ENCODE measurements around the gene PACRG.

Gene PACRG

GRCh38 chr6:163100259-163100658 lies 372.5 kb downstream of the PACRG start:
- no peak overlapping the region for H3K18ac ChIP-seq (ENCODE audit: low read length)
- H3K79me1 ChIP-seq (ENCODE audit: low read length), result no peaks in the 10 kb centered on the region
- H3K4ac ChIP-seq (ENCODE audit: low read depth, low read length), result no peak overlapping the region
- H3K27ac ChIP-seq (ENCODE audit: low read depth, low read length), result no peak overlapping the region
- no peak overlapping the region for H3K23ac ChIP-seq (ENCODE audit: low read length)
- peaks cover 5% of the 10 kb centered on the region for H3K9me3 ChIP-seq (ENCODE audit: insufficient read depth, low read depth, low read length)
- no peaks in the 10 kb centered on the region for H3K79me2 ChIP-seq (ENCODE audit: control insufficient read depth, insufficient read depth, low read length, poor library complexity)
- no peak overlapping the region for H4K8ac ChIP-seq (ENCODE audit: low read depth, low read length)
- DNase-seq, result no peak
- H3K4me1 ChIP-seq (ENCODE audit: control insufficient read depth in 1 of 2, insufficient read depth in 2 of 2, low read length in 2 of 2), result no peaks in the 10 kb centered on the region
- no peak overlapping the region for H2BK5ac ChIP-seq (ENCODE audit: low read depth, low read length, poor library complexity)
- no peaks in the 10 kb centered on the region for H3K27me3 ChIP-seq (ENCODE audit: insufficient read depth, low read length)
- H3K36me3 ChIP-seq (ENCODE audit: control insufficient read depth in 1 of 2, insufficient read depth in 2 of 2, low read length in 2 of 2), result no peaks in the 10 kb centered on the region
- H2AK5ac ChIP-seq (ENCODE audit: low read length), result no peak overlapping the region
- no peak overlapping the region for H3K14ac ChIP-seq (ENCODE audit: low read length)
- H3K4me2 ChIP-seq (ENCODE audit: low read length), result no peak overlapping the region
- no peak overlapping the region for H2BK120ac ChIP-seq (ENCODE audit: insufficient read depth, low read length, poor library complexity)
- H3K9ac ChIP-seq (ENCODE audit: low read length), result no peak overlapping the region
- WGBS (ENCODE audit: extremely low coverage, insufficient coverage, insufficient read length), result no CpG with 5 or more reads among the region's 27 CpGs
- no peak overlapping the region for H4K12ac ChIP-seq (ENCODE audit: low read depth, low read length)
- no peak overlapping the region for H2BK12ac ChIP-seq (ENCODE audit: low read length)
- peak overlapping the region; percentile 5 for H3K4me3 ChIP-seq (ENCODE audit: low read depth, low read length)
- H2AFZ ChIP-seq (ENCODE audit: insufficient read depth, low read length, poor library complexity), result no peak overlapping the region
- H4K91ac ChIP-seq (ENCODE audit: low read depth, low read length), result no peak overlapping the region

DNA sequence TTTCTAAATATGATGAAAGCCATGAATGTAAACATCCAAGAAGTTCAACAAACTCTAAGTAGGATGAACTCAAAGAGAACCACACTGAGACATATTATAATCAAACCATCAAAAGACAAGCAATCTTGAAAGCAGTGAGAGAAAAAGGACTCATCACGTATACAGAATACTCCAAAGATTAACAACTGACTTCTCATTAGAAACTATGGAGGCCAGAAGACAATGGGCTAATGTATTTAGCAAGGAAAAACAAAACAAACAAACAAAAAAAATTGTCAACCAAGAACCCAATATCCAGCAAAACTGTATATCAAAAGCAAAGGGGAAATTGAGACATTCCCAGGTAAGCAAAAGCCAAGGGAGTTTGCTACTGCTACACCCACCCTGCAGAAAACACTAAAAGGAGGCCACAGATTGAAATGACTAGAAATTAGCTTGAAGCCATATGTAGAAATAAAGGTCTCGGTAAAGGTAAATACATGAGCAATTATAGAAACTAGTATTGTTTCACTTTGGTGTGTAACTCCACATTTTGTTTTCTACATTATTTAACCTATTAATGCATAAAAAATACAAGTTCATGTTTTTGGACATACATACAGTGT lies 385.7 kb downstream of the PACRG start:
- peaks cover 2% of the 10 kb centered on the region for H3K9me3 ChIP-seq (ENCODE audit: insufficient read depth, low read depth, low read length)
- H3K23ac ChIP-seq (ENCODE audit: low read length), result no peak overlapping the region
- H2AK5ac ChIP-seq (ENCODE audit: low read length), result no peak overlapping the region
- no peak overlapping the region for H3K4ac ChIP-seq (ENCODE audit: low read depth, low read length)
- H4K12ac ChIP-seq (ENCODE audit: low read depth, low read length), result no peak overlapping the region
- H2BK120ac ChIP-seq (ENCODE audit: insufficient read depth, low read length, poor library complexity), result no peak overlapping the region
- no peak overlapping the region for H2BK5ac ChIP-seq (ENCODE audit: low read depth, low read length, poor library complexity)
- no peak overlapping the region for H4K8ac ChIP-seq (ENCODE audit: low read depth, low read length)
- no peak overlapping the region for H2AFZ ChIP-seq (ENCODE audit: insufficient read depth, low read length, poor library complexity)
- H2BK12ac ChIP-seq (ENCODE audit: low read length), result no peak overlapping the region
- no peak overlapping the region for H3K9ac ChIP-seq (ENCODE audit: low read length)
- no peaks in the 10 kb centered on the region for H3K79me2 ChIP-seq (ENCODE audit: control insufficient read depth, insufficient read depth, low read length, poor library complexity)
- H3K4me1 ChIP-seq (ENCODE audit: control insufficient read depth in 1 of 2, insufficient read depth in 2 of 2, low read length in 2 of 2), result no peaks in the 10 kb centered on the region
- H3K27ac ChIP-seq (ENCODE audit: low read depth, low read length), result no peak overlapping the region
- DNase-seq, result no peak
- no peaks in the 10 kb centered on the region for H3K79me1 ChIP-seq (ENCODE audit: low read length)
- no peak overlapping the region for H3K14ac ChIP-seq (ENCODE audit: low read length)
- no peaks in the 10 kb centered on the region for H3K36me3 ChIP-seq (ENCODE audit: control insufficient read depth in 1 of 2, insufficient read depth in 2 of 2, low read length in 2 of 2)
- WGBS (ENCODE audit: extremely low coverage, insufficient coverage, insufficient read length), result no CpG with 5 or more reads among the region's 2 CpGs
- H3K27me3 ChIP-seq (ENCODE audit: insufficient read depth, low read length), result no peaks in the 10 kb centered on the region
- no peak overlapping the region for H4K91ac ChIP-seq (ENCODE audit: low read depth, low read length)
- no peak overlapping the region for H3K4me3 ChIP-seq (ENCODE audit: low read depth, low read length)
- no peak overlapping the region for H3K4me2 ChIP-seq (ENCODE audit: low read length)
- H3K18ac ChIP-seq (ENCODE audit: low read length), result no peak overlapping the region

GRCh38 chr6:163118941-163119340 lies 391.2 kb downstream of the PACRG start:
- Histone ChIP-seq H3K36me3 (ENCODE audit: control insufficient read depth in 1 of 2, insufficient read depth in 2 of 2, low read length in 2 of 2) (no peaks in the 10 kb centered on the region), H3K4ac (ENCODE audit: low read depth, low read length) (no peak overlapping the region), H3K4me2 (ENCODE audit: low read length) (no peak overlapping the region), H3K9me3 (ENCODE audit: insufficient read depth, low read depth, low read length) (no peaks in the 10 kb centered on the region), H2BK12ac (ENCODE audit: low read length) (no peak overlapping the region), H4K8ac (ENCODE audit: low read depth, low read length) (no peak overlapping the region), H2BK120ac (ENCODE audit: insufficient read depth, low read length, poor library complexity) (no peak overlapping the region), H3K79me2 (ENCODE audit: control insufficient read depth, insufficient read depth, low read length, poor library complexity) (no peaks in the 10 kb centered on the region), H3K27me3 (ENCODE audit: insufficient read depth, low read length) (no peaks in the 10 kb centered on the region), H4K91ac (ENCODE audit: low read depth, low read length) (no peak overlapping the region), H4K12ac (ENCODE audit: low read depth, low read length) (no peak overlapping the region), H2AFZ (ENCODE audit: insufficient read depth, low read length, poor library complexity) (no peak overlapping the region), H3K27ac (ENCODE audit: low read depth, low read length) (no peak overlapping the region), H3K23ac (ENCODE audit: low read length) (no peak overlapping the region), H2BK5ac (ENCODE audit: low read depth, low read length, poor library complexity) (no peak overlapping the region), H3K9ac (ENCODE audit: low read length) (no peak overlapping the region), H2AK5ac (ENCODE audit: low read length) (no peak overlapping the region), H3K79me1 (ENCODE audit: low read length) (no peaks in the 10 kb centered on the region), H3K14ac (ENCODE audit: low read length) (no peak overlapping the region), H3K4me3 (ENCODE audit: low read depth, low read length) (no peak overlapping the region), H3K18ac (ENCODE audit: low read length) (no peak overlapping the region), H3K4me1 (ENCODE audit: control insufficient read depth in 1 of 2, insufficient read depth in 2 of 2, low read length in 2 of 2) (peaks cover 0 to 4% of the 10 kb centered on the region in 2 experiments)
- WGBS (ENCODE audit: extremely low coverage, insufficient coverage, insufficient read length), result no CpG with 5 or more reads among the region's 6 CpGs
- no peak for DNase-seq

DNA sequence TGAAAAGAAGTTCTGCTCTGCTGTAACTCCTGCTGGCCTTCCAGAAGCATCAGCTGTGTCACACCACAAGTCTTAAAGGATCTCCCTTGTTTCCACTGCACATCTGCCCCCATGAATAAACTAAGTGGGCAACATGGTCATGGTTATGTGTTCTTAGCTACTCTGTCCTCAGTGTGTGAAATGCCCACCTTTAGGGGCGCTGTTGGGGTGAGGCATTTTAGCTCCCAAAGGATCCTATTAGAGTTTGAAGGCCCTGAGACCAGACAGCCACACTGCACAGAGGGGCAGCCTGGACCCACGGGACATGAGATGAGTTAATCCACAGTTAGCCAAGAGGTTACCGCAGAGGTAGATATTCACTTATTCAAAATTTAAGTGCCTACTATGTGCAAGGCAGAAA lies 392.4 kb downstream of the PACRG start:
- no peak overlapping the region for H2AFZ ChIP-seq (ENCODE audit: insufficient read depth, low read length, poor library complexity)
- H3K4ac ChIP-seq (ENCODE audit: low read depth, low read length), result no peak overlapping the region
- H2BK5ac ChIP-seq (ENCODE audit: low read depth, low read length, poor library complexity), result no peak overlapping the region
- H3K79me2 ChIP-seq (ENCODE audit: control insufficient read depth, insufficient read depth, low read length, poor library complexity), result no peaks in the 10 kb centered on the region
- no peak overlapping the region for H3K9ac ChIP-seq (ENCODE audit: low read length)
- no peak overlapping the region for H3K4me3 ChIP-seq (ENCODE audit: low read depth, low read length)
- no peaks in the 10 kb centered on the region for H3K36me3 ChIP-seq (ENCODE audit: control insufficient read depth in 1 of 2, insufficient read depth in 2 of 2, low read length in 2 of 2)
- DNase-seq, result no peak
- H3K4me1 ChIP-seq (ENCODE audit: control insufficient read depth in 1 of 2, insufficient read depth in 2 of 2, low read length in 2 of 2), result peaks cover 0 to 4% of the 10 kb centered on the region in 2 experiments
- H2BK120ac ChIP-seq (ENCODE audit: insufficient read depth, low read length, poor library complexity), result no peak overlapping the region
- WGBS (ENCODE audit: extremely low coverage, insufficient coverage, insufficient read length), result no CpG with 5 or more reads among the region's 3 CpGs
- no peak overlapping the region for H4K8ac ChIP-seq (ENCODE audit: low read depth, low read length)
- H3K27me3 ChIP-seq (ENCODE audit: insufficient read depth, low read length), result no peaks in the 10 kb centered on the region
- H3K23ac ChIP-seq (ENCODE audit: low read length), result no peak overlapping the region
- no peak overlapping the region for H2BK12ac ChIP-seq (ENCODE audit: low read length)
- H3K9me3 ChIP-seq (ENCODE audit: insufficient read depth, low read depth, low read length), result no peaks in the 10 kb centered on the region
- H4K91ac ChIP-seq (ENCODE audit: low read depth, low read length), result no peak overlapping the region
- no peak overlapping the region for H3K18ac ChIP-seq (ENCODE audit: low read length)
- H2AK5ac ChIP-seq (ENCODE audit: low read length), result no peak overlapping the region
- no peak overlapping the region for H3K14ac ChIP-seq (ENCODE audit: low read length)
- no peaks in the 10 kb centered on the region for H3K79me1 ChIP-seq (ENCODE audit: low read length)
- no peak overlapping the region for H4K12ac ChIP-seq (ENCODE audit: low read depth, low read length)
- no peak overlapping the region for H3K4me2 ChIP-seq (ENCODE audit: low read length)
- H3K27ac ChIP-seq (ENCODE audit: low read depth, low read length), result no peak overlapping the region
